K562 (cell line): ENCODE measurements around the gene TMEM69. TPM values are rescaled to one million over a fixed set of nuclear protein-coding genes. Genes with fewer than 3 reads are reported as not detected.
A peak's percentile ranks its signal among the peaks of the same experiment; 100 is the strongest.

Experiments used
- BCL6 ChIP-seq: fragments of 250-450 bp; sonication (Bioruptor Pico); IDR thresholded peaks from 2 replicates; pipeline ENCODE4 v1.4.0; 2020
- CBFA2T2 ChIP-seq: fragments of 450-650 bp; conservative IDR thresholded peaks from 2 replicates; pipeline ENCODE4 v1.6.1; 2017; ENCODE audit warnings: mild to moderate bottlenecking
- DLX4 ChIP-seq: fragments of 250-450 bp; sonication (Bioruptor Pico); IDR thresholded peaks from 2 replicates; pipeline ENCODE4 v1.6.1; 2021; ENCODE audit warnings: mild to moderate bottlenecking
- FOXK1 ChIP-seq: sonication (generic); formaldehyde crosslinking; IDR thresholded peaks from 2 replicates; pipeline ENCODE4 v1.8.0; 2022; ENCODE audit warnings: missing genetic modification reagents, mild to moderate bottlenecking, borderline replicate concordance
- POLR2H ChIP-seq: IDR thresholded peaks from 2 replicates; pipeline ENCODE4 v1.6.1; 2016; ENCODE audit warnings: missing genetic modification characterization, low read depth, mild to moderate bottlenecking, control low read depth, missing compliant biosample characterization, moderate library complexity
- POLR3A ChIP-seq: IDR thresholded peaks from 2 replicates; pipeline ENCODE4 v1.6.1; 2011; ENCODE audit warnings: borderline replicate concordance, mild to moderate bottlenecking, moderate library complexity; ENCODE audit not compliant: insufficient read length, insufficient read depth; ENCODE audit errors: extremely low read depth
- PRDM10 ChIP-seq: fragments of 450-650 bp; IDR thresholded peaks from 2 replicates; pipeline ENCODE4 v1.6.1; 2018; ENCODE audit not compliant: partially characterized antibody
- SP1 ChIP-seq: sonication (generic); formaldehyde crosslinking; IDR thresholded peaks from 2 replicates; pipeline ENCODE4 v1.8.1; 2022; ENCODE audit warnings: mild to moderate bottlenecking, missing genetic modification reagents
- TFAM ChIP-seq: fragments of 250-450 bp; sonication (Bioruptor Pico); conservative IDR thresholded peaks from 2 replicates; pipeline ENCODE4 v1.5.0; 2021; ENCODE audit warnings: mild to moderate bottlenecking, moderate library complexity
- TOE1 ChIP-seq, 2 experiments: fragments of 450-650 bp in 1 of 2; sonication (generic) in 1 of 2; formaldehyde crosslinking in 1 of 2; IDR thresholded peaks; 2 replicates each; pipeline versions ENCODE4 v1.7.1 to v1.8.0; 2016 to 2022; ENCODE audit warnings: borderline replicate concordance in 2 of 2, mild to moderate bottlenecking in 2 of 2, antibody characterized with exemption in 1 of 2, inconsistent platforms in 1 of 2, low read depth in 1 of 2, missing genetic modification reagents in 1 of 2, moderate library complexity in 1 of 2
- ZFP1 ChIP-seq: fragments of 450-650 bp; formaldehyde crosslinking; IDR thresholded peaks from 2 replicates; pipeline ENCODE4 v1.4.0; 2020; ENCODE audit warnings: mild to moderate bottlenecking, mixed read lengths
- ZFP91 ChIP-seq: sonication (generic); formaldehyde crosslinking; IDR thresholded peaks from 2 replicates; pipeline ENCODE4 v1.8.0; 2022; ENCODE audit warnings: mild to moderate bottlenecking, missing genetic modification reagents
- ZNF766 ChIP-seq: fragments of 200-800 bp; sonication (Bioruptor generic); conservative IDR thresholded peaks from 2 replicates; pipeline ENCODE4 v1.6.1; 2016; ENCODE audit warnings: missing genetic modification characterization, missing compliant biosample characterization
- ZNF780A ChIP-seq: fragments of 250-450 bp; sonication (Bioruptor Pico); IDR thresholded peaks from 2 replicates; pipeline ENCODE4 v1.5.0; 2021; ENCODE audit warnings: mild to moderate bottlenecking
- ZSCAN32 ChIP-seq: fragments of 450-650 bp; formaldehyde crosslinking; IDR thresholded peaks from 2 replicates; pipeline ENCODE4 v1.4.0; 2020; ENCODE audit warnings: mild to moderate bottlenecking, moderate library complexity
- polyA plus RNA-seq, 8 experiments: library from polyadenylated mRNA; depleted of rRNA in 4 of 8; stranded (reverse) in 5 of 8; unstranded in 3 of 8; fragments of >200 nt; fragmentation: Nextera tagmentation in 2 of 8; fragmentation: Illumina TruSeq in 1 of 8; extraction: Ambion mirVana in 2 of 8; extraction: Trizol in 1 of 8; gene quantifications; 2 replicates each; pipeline versions ENCODE4 v1.2.1 to v1.2.3, GENCODE V29; 2011 to 2014; ENCODE audit warnings: inconsistent platforms in 1 of 8, missing spikeins in 1 of 8
- total RNA-seq, 7 experiments: library from RNA; depleted of rRNA in 6 of 7; stranded (reverse); fragments of >200 nt in 6 of 7; fragmentation: Illumina TruSeq in 2 of 7; extraction: Trizol in 2 of 7; gene quantifications; 2 replicates each; pipeline versions ENCODE4 v1.2.1 to v1.2.3, GENCODE V29; 2011 to 2021; ENCODE audit warnings: low replicate concordance in 1 of 7
- TF ChIP-seq, protein P1 (sequence below): sonication (generic); IDR thresholded peaks from 2 replicates; pipeline ENCODE4 v1.6.1; 2016

The TMEM69 gene
- total and polyA plus RNA-seq, 9 of the 15 experiments (the other 6 are each of a cell fraction or from before 2014, with no cell fraction given) = 47.3 to 248 (median 103) TPM

DNA sequence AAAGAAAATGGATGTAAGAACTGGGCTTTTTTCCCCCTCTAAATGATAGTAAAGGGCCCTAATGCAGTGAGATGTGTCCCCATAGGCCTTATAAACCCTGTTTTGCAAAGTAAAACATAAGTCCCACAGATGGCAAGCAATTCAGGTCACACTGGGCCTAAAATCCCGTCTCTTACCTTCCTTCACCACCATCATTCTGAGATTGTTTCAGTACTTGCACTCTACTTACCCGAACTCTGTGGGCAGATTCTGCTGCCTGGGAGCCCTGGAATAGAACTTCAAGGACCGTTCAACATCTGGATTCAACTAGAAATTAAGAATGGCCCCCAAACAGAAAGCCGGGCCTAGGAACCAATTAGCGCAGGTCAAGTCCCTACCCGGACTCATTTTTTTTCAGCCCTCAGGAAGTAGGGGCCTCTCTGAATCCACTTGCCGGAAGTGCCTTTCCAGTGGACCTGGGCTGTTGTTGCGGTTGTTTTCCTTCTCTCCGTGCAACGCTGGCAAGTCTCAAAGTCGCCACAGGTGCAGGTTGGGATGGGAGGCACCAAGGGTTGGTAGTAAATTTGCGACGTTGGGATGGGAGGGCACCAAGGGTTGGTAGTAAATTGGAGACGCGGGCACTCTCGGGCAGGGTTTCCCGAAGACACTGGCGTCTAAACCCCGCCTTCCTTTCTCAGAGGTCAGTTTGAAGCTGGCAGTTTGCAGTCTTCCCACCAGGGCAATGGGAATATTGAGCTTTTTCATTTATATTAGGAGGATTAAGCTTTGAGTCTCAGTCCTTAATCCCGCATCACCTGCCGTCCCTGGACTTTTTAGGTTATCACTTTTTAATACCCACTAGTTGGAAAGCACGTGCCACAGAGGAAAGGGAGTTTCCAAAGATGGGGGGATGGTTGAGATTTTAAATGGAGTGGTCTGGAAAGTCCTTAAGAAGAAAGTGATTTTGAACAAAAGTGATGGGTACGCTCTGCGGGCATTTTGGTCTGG is at the start of gene TMEM69 (continued):
- TF ChIP-seq TOE1 (IDR thresholded peaks at IDR 0.05; ENCODE audit: borderline replicate concordance) (peak; percentile 73), TOE1 (CRISPR knock-in tag; IDR thresholded peaks at IDR 0.05; ENCODE audit: borderline replicate concordance, low read depth) (0 out of 2 replicates have a peak, but pooled peaks have one; percentile 49), ZFP1 (0 out of 2 replicates have a peak, but pooled peaks have one; percentile 23), BCL6 (no peak), PRDM10 (peak; percentile 37), ZNF766 (CRISPR knock-in tag) (no peak; the same call in none of the 2 replicates), ZFP91 (CRISPR knock-in tag) (no peak), POLR3A (no peak), TFAM (CRISPR knock-in tag) (no peak), CBFA2T2 (no peak), SP1 (CRISPR knock-in tag) (peak; percentile 81), ZNF780A (CRISPR knock-in tag) (no peak; the same call in 1 of the 2 replicates), DLX4 (CRISPR knock-in tag) (no peak), POLR2H (tag) (0 out of 2 replicates have a peak, but pooled peaks have one; percentile 71), ZSCAN32 (CRISPR knock-in tag) (no peak), FOXK1 (CRISPR knock-in tag) (no peak)
- TF ChIP-seq, protein P1, sequence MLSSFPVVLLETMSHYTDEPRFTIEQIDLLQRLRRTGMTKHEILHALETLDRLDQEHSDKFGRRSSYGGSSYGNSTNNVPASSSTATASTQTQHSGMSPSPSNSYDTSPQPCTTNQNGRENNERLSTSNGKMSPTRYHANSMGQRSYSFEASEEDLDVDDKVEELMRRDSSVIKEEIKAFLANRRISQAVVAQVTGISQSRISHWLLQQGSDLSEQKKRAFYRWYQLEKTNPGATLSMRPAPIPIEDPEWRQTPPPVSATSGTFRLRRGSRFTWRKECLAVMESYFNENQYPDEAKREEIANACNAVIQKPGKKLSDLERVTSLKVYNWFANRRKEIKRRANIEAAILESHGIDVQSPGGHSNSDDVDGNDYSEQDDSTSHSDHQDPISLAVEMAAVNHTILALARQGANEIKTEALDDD = no peak; the same call in 1 of the 2 replicates
